ENCODE measurements around the gene ST14. TPM values are rescaled to one million over a fixed set of nuclear protein-coding genes. Genes with fewer than 3 reads are reported as not detected.
"Not testable (repeated sequence)": the region's sequence is repeated elsewhere in the genome, so short reads cannot be mapped to it uniquely, and the experiment has no call there.

Gene ST14
- total and polyA plus RNA-seq, 2 donors (not counting 1 experiment from before 2014, with no cell fraction given), result under 0.01 TPM; not detected in 1

DNA sequence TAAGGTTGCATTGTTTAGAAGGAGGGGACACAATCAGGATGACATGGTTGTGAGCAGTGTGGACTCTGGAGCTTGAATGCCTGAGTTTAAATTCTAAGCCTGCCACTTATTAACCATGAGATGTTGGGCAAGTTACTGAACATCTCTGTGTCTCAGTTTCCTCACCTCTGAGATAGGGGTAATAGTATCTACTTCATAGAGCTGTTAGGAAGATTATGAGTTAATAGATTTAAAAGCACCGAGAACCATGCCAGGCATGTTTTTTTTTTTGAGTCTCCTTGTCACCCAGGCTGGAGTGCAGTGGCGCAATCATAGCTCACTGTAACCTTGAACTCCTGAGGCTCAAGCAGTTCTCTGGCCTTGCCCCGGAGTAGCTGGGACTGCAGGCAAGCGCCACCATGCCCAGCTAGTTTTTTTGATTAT is 33.3 kb downstream of the ST14 start:
- TF ChIP-seq EZH2 (IDR thresholded peaks at IDR 0.05; ENCODE audit: low read length, missing control alignments) (no peak), CTCF (conservative IDR thresholded peaks at IDR 0.05 in 1 of 2, IDR thresholded peaks at IDR 0.05 in 1 of 2; ENCODE audit: low read depth in 1 of 2, low read length in 2 of 2) (no peak)
- no peak for DNase-seq (ENCODE audit: low read depth in 2 of 2)
- no peaks in the 10 kb centered on the region for H3K79me2 ChIP-seq (ENCODE audit: control insufficient read depth, insufficient read depth, low read length)
- no peaks in the 10 kb centered on the region for H3K4me1 ChIP-seq (ENCODE audit: control insufficient read depth, extremely low read depth, insufficient read depth, low read length)
- H3K27ac ChIP-seq (ENCODE audit: insufficient read depth, low read length), result no peak overlapping the region
- no peak overlapping the region for H3K4me3 ChIP-seq (replicated peaks in 1 of 4; ENCODE audit: control extremely low read depth in 1 of 4, insufficient read depth in 1 of 4, low read depth in 3 of 4, low read length in 4 of 4)
- no peaks in the 10 kb centered on the region for H3K9me3 ChIP-seq (ENCODE audit: control insufficient read depth, insufficient read depth, low read depth, low read length)
- H3K36me3 ChIP-seq (ENCODE audit: control insufficient read depth, insufficient read depth, low read length), result no peaks in the 10 kb centered on the region
- no peaks in the 10 kb centered on the region for H3K27me3 ChIP-seq (ENCODE audit: control insufficient read depth, insufficient read depth, low read length)
- H3K4me2 ChIP-seq (ENCODE audit: extremely low read depth, insufficient read depth, low read length), result no peak overlapping the region
- no peaks in the 10 kb centered on the region for H4K20me1 ChIP-seq (ENCODE audit: control insufficient read depth, extremely low read depth, insufficient read depth, low read length)
- H2AFZ ChIP-seq (ENCODE audit: low read length), result no peak overlapping the region
- no peak overlapping the region for H3K9ac ChIP-seq (ENCODE audit: insufficient read depth, low read length)

GRCh38 chr11:130193551-130193950 is 34.0 kb downstream of the ST14 start:
- not testable (repeated sequence) for H3K27ac ChIP-seq (ENCODE audit: insufficient read depth, low read length); H3K79me2 ChIP-seq (ENCODE audit: control insufficient read depth, insufficient read depth, low read length); H3K4me2 ChIP-seq (ENCODE audit: extremely low read depth, insufficient read depth, low read length); DNase-seq (ENCODE audit: low read depth in 2 of 2); H3K9ac ChIP-seq (ENCODE audit: insufficient read depth, low read length); H3K36me3 ChIP-seq (ENCODE audit: control insufficient read depth, insufficient read depth, low read length); H3K9me3 ChIP-seq (ENCODE audit: control insufficient read depth, insufficient read depth, low read depth, low read length); H4K20me1 ChIP-seq (ENCODE audit: control insufficient read depth, extremely low read depth, insufficient read depth, low read length); H3K4me3 ChIP-seq (replicated peaks in 1 of 4; ENCODE audit: control extremely low read depth in 1 of 4, insufficient read depth in 1 of 4, low read depth in 3 of 4, low read length in 4 of 4); H2AFZ ChIP-seq (ENCODE audit: low read length); H3K4me1 ChIP-seq (ENCODE audit: control insufficient read depth, extremely low read depth, insufficient read depth, low read length); H3K27me3 ChIP-seq (ENCODE audit: control insufficient read depth, insufficient read depth, low read length)

DNA sequence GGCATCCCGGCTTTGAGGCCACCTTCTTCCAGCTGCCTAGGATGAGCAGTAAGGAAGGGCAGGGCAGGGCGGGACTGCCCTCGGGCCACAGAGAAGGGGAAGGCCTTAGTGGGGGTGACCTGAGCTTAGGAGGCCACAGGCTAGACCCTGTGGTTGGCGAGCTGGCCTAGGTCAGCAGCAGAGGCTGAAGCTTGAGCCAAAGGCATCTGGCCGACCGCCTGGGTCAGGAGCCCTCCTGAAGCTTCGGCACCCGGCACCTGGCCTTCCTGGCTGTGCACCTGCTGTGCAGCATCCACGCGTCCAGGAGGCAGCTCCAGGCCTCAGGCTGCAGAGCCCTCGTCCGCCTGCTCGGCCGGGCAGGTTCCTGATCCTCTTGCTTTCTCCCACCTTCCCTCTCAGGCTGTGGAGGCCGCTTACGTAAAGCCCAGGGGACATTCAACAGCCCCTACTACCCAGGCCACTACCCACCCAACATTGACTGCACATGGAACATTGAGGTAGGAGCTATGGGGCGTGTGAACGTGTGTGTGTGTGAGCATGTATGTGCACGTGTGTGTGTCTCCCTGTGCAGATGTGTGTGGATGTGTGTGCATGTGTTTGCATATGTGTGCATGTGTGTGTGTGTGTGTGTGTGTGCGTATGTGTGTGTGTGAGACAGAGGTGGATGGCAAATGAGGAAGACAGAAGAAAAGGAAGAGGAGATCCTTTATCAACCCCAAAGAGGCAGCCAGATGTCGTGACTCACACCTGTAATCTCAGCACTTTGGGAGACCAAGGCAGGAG is 34.9 kb downstream of the ST14 start:
- Histone ChIP-seq H3K9ac (ENCODE audit: insufficient read depth, low read length) (no peak overlapping the region), H3K4me3 (replicated peaks in 1 of 4; ENCODE audit: control extremely low read depth in 1 of 4, insufficient read depth in 1 of 4, low read depth in 3 of 4, low read length in 4 of 4) (no peak overlapping the region), H3K79me2 (ENCODE audit: control insufficient read depth, insufficient read depth, low read length) (no peaks in the 10 kb centered on the region), H3K27ac (ENCODE audit: insufficient read depth, low read length) (no peak overlapping the region), H2AFZ (ENCODE audit: low read length) (no peak overlapping the region), H4K20me1 (ENCODE audit: control insufficient read depth, extremely low read depth, insufficient read depth, low read length) (no peaks in the 10 kb centered on the region), H3K36me3 (ENCODE audit: control insufficient read depth, insufficient read depth, low read length) (no peaks in the 10 kb centered on the region), H3K4me2 (ENCODE audit: extremely low read depth, insufficient read depth, low read length) (no peak overlapping the region), H3K9me3 (ENCODE audit: control insufficient read depth, insufficient read depth, low read depth, low read length) (no peaks in the 10 kb centered on the region), H3K27me3 (ENCODE audit: control insufficient read depth, insufficient read depth, low read length) (no peaks in the 10 kb centered on the region), H3K4me1 (ENCODE audit: control insufficient read depth, extremely low read depth, insufficient read depth, low read length) (no peaks in the 10 kb centered on the region)
- TF ChIP-seq EZH2 (IDR thresholded peaks at IDR 0.05; ENCODE audit: low read length, missing control alignments) (no peak), CTCF (conservative IDR thresholded peaks at IDR 0.05 in 1 of 2, IDR thresholded peaks at IDR 0.05 in 1 of 2; ENCODE audit: low read depth in 1 of 2, low read length in 2 of 2) (no peak)
- DNase-seq (ENCODE audit: low read depth in 2 of 2), result no peak

Measured in fibroblast of lung (primary cell).